ENCODE data around the gene THRAP3.

Gene THRAP3

GRCh38 chr1:36303650-36304360, 79.6 kb downstream of the THRAP3 start:
- TF ChIP-seq CTCF (IDR thresholded peaks at IDR 0.05) = no peak
- no peak overlapping the region for H3K27ac ChIP-seq

- TF ChIP-seq ZFX (IDR thresholded peaks at IDR 0.05; ENCODE audit: borderline replicate concordance) = no peak
- no peak for TF ChIP-seq CTCF (IDR thresholded peaks at IDR 0.05)
- H3K27ac ChIP-seq = peak overlapping the region; percentile 82; the same call in 1 of the 2 replicates
Measured at GRCh38 chr1:36304521-36304920, 80.3 kb downstream of the THRAP3 start.

GRCh38 chr1:36304970-36305914, 81.0 kb downstream of the THRAP3 start:
- TF ChIP-seq ZFX (IDR thresholded peaks at IDR 0.05; ENCODE audit: borderline replicate concordance) (no peak), CTCF (IDR thresholded peaks at IDR 0.05) (no peak)
- H3K27ac ChIP-seq = peak overlapping the region; percentile 82

GRCh38 chr1:36305915-36306209, 81.6 kb downstream of the THRAP3 start:
- no peak for TF ChIP-seq CTCF (IDR thresholded peaks at IDR 0.05)
- no peak for TF ChIP-seq ZFX (IDR thresholded peaks at IDR 0.05; ENCODE audit: borderline replicate concordance)
- H3K27ac ChIP-seq = peak overlapping the region; percentile 82

- H3K27ac ChIP-seq = peak within 1 kb of the TSS; percentile 82
- TF ChIP-seq CTCF (IDR thresholded peaks at IDR 0.05) (peak; percentile 29), ZFX (IDR thresholded peaks at IDR 0.05; ENCODE audit: borderline replicate concordance) (no peak)
Measured at GRCh38 chr1:36306210-36306901, 82.1 kb downstream of the THRAP3 start, which contains the start of gene SH3D21. SH3D21 (plus strand) TSS chr1:36306368; CDS start chr1:36306421, 53 bp downstream.

- TF ChIP-seq CTCF (IDR thresholded peaks at IDR 0.05) (no peak), ZFX (IDR thresholded peaks at IDR 0.05; ENCODE audit: borderline replicate concordance) (no peak)
Measured at GRCh38 chr1:36306902-36307456, 82.7 kb downstream of the THRAP3 start.

More at GRCh38 chr1:36306902-36307456, 82.7 kb downstream of the THRAP3 start:
- H3K27ac ChIP-seq = peak overlapping the region; percentile 82

All from 22Rv1 (cell line).